A549 (cell line): ENCODE measurements around the gene SLC11A1.

Source experiments
- CBX2 ChIP-seq: fragments of 200-600 bp; sonication (generic); IDR thresholded peaks from 2 replicates; pipeline ENCODE4 v1.6.1; 2016; ENCODE audit warnings: low read depth, mild to moderate bottlenecking, borderline replicate concordance
- EP300 ChIP-seq, 2 experiments: fragments of >200 bp; sonication (Bioruptor Twin); formaldehyde crosslinking; IDR thresholded peaks; 2 replicates in 1 of 2; 3 replicates in 1 of 2; pipeline ENCODE4 v1.6.1; 2016 to 2017
- JUNB ChIP-seq: fragments of >200 bp; sonication (Bioruptor Twin); formaldehyde crosslinking; IDR thresholded peaks from 2 replicates; pipeline ENCODE4 v1.6.1; 2016
- POLR2A ChIP-seq: IDR thresholded peaks from 2 replicates; pipeline ENCODE4 v1.6.1; 2012; ENCODE audit warnings: mild to moderate bottlenecking, low read length
- POLR2AphosphoS2 ChIP-seq: conservative IDR thresholded peaks from 2 replicates; pipeline ENCODE4 v1.6.1; 2012; ENCODE audit warnings: low read length, improper control_type of control experiment, inconsistent platforms
- RAD21 ChIP-seq, 2 experiments: fragments of >200 bp in 1 of 2; sonication (Bioruptor Twin) in 1 of 2; formaldehyde crosslinking in 1 of 2; IDR thresholded peaks in 1 of 2; conservative IDR thresholded peaks in 1 of 2; 2 replicates in 1 of 2; 3 replicates in 1 of 2; pipeline ENCODE4 v1.6.1; 2012 to 2018; ENCODE audit warnings: inconsistent platforms in 1 of 2
- RCOR1 ChIP-seq: fragments of 150-350 bp; IDR thresholded peaks from 2 replicates; pipeline ENCODE4 v1.6.1; 2014; ENCODE audit warnings: antibody characterized with exemption, low read length, low read depth
- TF ChIP-seq, protein P1 (sequence below): fragments of >200 bp; sonication (Bioruptor Twin); formaldehyde crosslinking; IDR thresholded peaks from 3 replicates; pipeline ENCODE4 v1.5.1; 2016
- TF ChIP-seq, protein P2 (sequence below): fragments of >200 bp; sonication (Bioruptor Twin); formaldehyde crosslinking; IDR thresholded peaks from 2 replicates; pipeline ENCODE4 v1.6.1; 2016

DNA sequence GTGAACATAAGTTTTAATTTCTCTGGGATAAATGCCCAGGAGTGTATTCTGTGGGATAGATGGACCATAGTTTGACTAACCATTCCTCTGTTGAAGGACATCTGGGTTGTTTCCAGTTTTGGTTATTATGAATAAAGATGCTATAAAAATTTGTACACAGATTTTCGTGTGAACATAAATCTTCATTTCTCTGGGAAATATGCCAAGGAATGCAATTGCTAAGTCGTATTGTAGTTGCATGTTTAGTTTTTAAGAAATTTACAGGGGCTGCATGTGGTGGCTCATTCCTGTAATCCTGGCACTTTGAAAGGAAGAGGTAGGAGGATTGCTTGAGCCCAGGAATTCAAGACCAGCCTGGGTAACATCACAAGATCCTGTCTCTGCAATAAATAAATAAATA lies 6.9 kb upstream of the SLC11A1 start:
- TF ChIP-seq CBX2 (no peak), JUNB (no peak), POLR2A (no peak), EP300 (IDR thresholded peaks at IDR 0.05) (no peak), RCOR1 (no peak), RAD21 (conservative IDR thresholded peaks at IDR 0.05 in 1 of 2, IDR thresholded peaks at IDR 0.05 in 1 of 2) (no peak), POLR2AphosphoS2 (no peak)
- TF ChIP-seq, protein P1, sequence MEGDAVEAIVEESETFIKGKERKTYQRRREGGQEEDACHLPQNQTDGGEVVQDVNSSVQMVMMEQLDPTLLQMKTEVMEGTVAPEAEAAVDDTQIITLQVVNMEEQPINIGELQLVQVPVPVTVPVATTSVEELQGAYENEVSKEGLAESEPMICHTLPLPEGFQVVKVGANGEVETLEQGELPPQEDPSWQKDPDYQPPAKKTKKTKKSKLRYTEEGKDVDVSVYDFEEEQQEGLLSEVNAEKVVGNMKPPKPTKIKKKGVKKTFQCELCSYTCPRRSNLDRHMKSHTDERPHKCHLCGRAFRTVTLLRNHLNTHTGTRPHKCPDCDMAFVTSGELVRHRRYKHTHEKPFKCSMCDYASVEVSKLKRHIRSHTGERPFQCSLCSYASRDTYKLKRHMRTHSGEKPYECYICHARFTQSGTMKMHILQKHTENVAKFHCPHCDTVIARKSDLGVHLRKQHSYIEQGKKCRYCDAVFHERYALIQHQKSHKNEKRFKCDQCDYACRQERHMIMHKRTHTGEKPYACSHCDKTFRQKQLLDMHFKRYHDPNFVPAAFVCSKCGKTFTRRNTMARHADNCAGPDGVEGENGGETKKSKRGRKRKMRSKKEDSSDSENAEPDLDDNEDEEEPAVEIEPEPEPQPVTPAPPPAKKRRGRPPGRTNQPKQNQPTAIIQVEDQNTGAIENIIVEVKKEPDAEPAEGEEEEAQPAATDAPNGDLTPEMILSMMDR: no peak
- TF ChIP-seq, protein P2, sequence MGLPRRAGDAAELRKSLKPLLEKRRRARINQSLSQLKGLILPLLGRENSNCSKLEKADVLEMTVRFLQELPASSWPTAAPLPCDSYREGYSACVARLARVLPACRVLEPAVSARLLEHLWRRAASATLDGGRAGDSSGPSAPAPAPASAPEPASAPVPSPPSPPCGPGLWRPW: no peak
